KBM-7 (cell line): ENCODE results near the gene FYCO1.

Source experiments
- DNase-seq: peaks from one replicate; pipeline ENCODE4 v3.0.0-alpha.2; 2015
- in situ Hi-C: fragments of 300-500 bp; cut with MboI; formaldehyde crosslinking; loops from 2 replicates; pipeline ENCODE4 v1.14.3; 2020; ENCODE audit warnings: low sequenced_read_pairs, low pct_unique_long_range_greater_than_20kb, mixed read lengths

FYCO1 gene

GRCh38 chr3:45910892-45911291 lies 84.7 kb downstream of the FYCO1 start:
- in situ Hi-C loops = no loop called here
- DNase-seq = no peak

DNA sequence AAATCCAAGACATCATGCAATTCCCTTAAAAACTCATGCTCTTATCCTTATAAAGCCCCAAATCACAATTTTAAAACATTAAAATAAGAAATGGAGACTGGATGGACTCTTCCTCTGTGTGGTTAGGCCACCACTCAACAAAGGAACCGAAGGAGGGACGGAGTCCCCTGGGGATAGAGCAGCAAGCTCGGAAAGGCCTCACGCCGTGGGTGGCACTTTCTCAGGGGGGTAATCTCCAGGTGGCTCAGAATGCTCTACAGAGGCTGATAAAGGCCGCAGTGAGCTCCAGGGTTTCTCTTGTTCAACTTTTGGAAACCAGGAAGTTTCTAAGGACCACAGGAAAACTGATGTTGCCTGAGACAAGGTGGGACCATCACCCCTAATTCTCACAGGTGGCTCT lies 86.1 kb downstream of the FYCO1 start:
- in situ Hi-C loops = no loop called here
- DNase-seq = no peak

GRCh38 chr3:45908761-45909160 lies 86.9 kb downstream of the FYCO1 start:
- in situ Hi-C loops = no loop called here
- DNase-seq = no peak

- DNase-seq = no peak
- in situ Hi-C loops = no loop called here
These were observed 87.6 kb downstream of the FYCO1 start for GRCh38 chr3:45907769-45908705.

- in situ Hi-C loops = no loop called here
- DNase-seq = no peak
These were observed 88.8 kb downstream of the FYCO1 start for GRCh38 chr3:45906681-45907407.

DNA sequence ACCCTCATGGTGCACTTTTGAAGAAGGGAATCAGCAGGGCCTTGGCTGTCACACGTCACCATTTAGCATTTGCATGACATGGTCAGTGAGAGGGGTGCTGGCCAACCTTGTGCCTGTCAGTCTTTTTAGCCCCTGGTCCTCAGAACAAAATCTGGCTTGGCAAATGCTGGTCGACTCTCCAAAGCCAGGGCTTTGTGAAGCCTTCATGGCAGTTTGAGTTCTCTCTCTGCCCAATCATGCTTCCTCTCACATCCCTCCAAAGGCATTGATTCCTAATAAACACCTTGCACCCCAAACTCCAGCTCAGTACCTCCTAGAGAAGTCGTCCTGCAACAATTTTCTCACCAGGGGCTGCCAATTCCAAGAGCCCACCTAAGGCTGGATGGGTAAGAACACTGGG lies 89.9 kb downstream of the FYCO1 start:
- DNase-seq = no peak
- in situ Hi-C loops = no loop called here

- in situ Hi-C loops = no loop called here
- DNase-seq = no peak
These were observed 90.7 kb downstream of the FYCO1 start for GRCh38 chr3:45904931-45905330.

DNA sequence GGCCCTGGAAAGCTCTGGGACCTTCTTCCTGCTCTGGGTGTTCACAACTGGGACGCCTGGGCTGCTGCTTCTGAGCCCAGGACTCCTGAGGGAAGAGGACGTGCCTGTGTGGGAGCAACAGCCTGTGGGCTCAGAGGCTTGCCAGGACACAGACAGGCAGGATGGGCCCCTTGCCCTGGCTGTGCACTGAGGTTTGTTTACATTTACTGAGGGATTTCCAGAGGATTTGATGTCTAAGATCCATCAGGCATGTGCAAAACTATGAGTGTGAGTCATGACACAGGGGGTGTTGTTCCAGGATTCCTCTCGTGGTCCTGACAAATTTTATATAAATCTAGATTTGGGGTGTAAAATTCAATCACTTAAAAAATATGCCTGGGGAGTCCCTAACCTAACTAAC lies 98.7 kb downstream of the FYCO1 start:
- in situ Hi-C loops = no loop called here
- no peak for DNase-seq

DNA sequence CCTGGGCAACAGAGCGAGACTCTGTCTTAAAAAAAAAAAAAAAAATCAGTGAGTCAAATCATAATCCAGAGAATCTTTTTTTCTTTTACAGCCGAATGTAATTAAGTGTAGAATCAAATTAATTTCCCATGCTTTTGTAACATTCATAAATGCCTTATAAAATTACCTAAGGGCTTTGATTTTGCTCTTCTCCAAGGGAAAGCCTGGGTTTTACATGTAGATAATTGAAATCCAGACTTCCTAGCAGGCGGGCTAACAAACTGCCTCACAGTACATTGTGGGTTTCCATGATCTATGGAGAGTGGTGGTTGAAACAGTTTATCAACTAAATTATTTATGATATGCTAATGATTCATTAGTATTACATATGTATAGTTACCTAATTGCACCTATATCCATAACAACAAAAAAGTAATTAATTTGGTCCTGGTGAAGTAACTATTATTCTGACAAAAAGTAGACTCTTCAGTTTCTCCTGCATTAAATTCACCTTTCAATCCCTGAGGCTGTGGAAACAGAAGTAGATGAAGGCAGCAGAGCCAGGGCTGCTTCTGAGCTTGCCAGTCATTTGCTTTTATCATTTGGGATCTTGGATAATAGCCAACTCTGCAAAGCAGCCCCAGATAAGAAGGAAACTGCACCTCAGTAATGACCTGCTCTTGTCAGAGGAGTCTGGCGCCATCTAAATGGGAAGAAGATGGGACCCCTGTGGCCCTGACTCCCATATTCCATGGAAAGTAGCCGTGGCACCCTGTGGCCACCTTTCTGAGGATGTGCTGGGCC lies 99.7 kb downstream of the FYCO1 start:
- no peak for DNase-seq
- in situ Hi-C loops = no loop called here

GRCh38 chr3:45894015-45894414 lies 101.6 kb downstream of the FYCO1 start:
- in situ Hi-C loops = no loop called here
- no peak for DNase-seq

DNA sequence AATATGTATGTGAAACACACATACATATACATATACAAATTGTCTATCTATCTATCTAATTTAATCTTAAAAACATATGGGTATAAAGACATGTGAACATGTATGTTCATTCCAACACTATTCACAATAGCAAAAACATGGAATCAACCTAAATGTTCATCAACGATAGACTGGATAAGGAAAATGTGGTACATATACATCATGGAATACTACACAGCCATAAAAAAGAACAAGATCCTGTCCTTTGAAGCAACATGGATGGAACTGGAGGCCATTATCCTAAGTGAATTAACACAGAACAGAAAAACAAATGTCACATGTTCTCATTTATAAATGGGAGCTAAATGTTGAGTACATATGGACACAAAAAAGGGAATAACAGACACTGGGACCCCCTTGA lies 103.5 kb downstream of the FYCO1 start:
- DNase-seq = no peak
- in situ Hi-C loops = no loop called here

- DNase-seq = peak; percentile 37
- in situ Hi-C loops = no loop called here
These were observed 105.2 kb downstream of the FYCO1 start for GRCh38 chr3:45890405-45890804.

- in situ Hi-C loops = no loop called here
- DNase-seq = no peak
These were observed 106.3 kb downstream of the FYCO1 start for GRCh38 chr3:45889337-45889736.

DNA sequence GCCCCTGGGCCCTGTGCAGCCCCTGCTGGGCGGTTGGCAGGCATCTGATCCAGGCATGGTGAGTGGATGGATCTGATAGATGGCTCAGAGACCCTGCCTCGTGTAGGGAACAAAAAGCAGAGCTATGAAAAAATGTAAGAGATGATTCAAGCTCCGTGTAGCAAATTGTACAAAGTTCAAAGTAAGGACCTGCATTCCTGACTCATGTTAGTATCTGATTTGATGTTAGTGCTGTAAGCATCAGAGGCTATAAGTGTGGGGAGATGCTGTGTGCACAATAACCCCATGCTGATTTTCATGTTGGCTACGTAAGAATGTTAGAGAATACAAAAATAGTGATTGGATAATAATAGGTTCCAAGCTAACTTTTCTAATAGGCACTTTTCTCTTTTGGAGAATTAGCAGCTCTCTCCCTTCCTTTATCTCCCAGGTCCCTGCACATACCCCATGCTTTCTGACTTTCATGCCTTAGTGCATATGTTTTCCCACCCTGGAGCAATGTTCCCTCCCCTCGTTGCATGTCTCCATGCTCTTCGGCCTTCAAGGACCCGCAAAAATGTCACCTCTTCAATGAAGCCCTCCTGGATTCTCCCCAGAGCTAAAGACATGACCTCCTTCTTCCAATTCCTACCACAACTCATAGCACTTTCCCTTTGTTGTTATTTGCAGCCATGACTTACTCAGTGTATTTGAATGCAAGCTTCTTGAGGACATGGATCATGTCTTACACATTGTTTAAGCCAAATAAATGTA lies 107.7 kb downstream of the FYCO1 start:
- in situ Hi-C loops = no loop called here
- no peak for DNase-seq

- DNase-seq = no peak
- in situ Hi-C loops = no loop called here
These were observed 108.3 kb downstream of the FYCO1 start for GRCh38 chr3:45887285-45887684.

- DNase-seq = no peak
- in situ Hi-C loops = no loop called here
These were observed 109.5 kb downstream of the FYCO1 start, which contains the start of gene CCR9 for GRCh38 chr3:45885979-45886705. TSS of gene CCR9 (plus strand) at chr3:45886543. CDS start at chr3:45894934, 8,391 bp downstream.

- in situ Hi-C loops = no loop called here
These were observed 111.0 kb downstream of the FYCO1 start for GRCh38 chr3:45884368-45885201.

More at GRCh38 chr3:45884368-45885201, 111.0 kb downstream of the FYCO1 start:
- DNase-seq = no peak
